ENCODE results near the gene RRP15.
"Not testable (repeated sequence)": the region's sequence is repeated elsewhere in the genome, so short reads cannot be mapped to it uniquely, and the experiment has no call there.

The RRP15 gene

DNA sequence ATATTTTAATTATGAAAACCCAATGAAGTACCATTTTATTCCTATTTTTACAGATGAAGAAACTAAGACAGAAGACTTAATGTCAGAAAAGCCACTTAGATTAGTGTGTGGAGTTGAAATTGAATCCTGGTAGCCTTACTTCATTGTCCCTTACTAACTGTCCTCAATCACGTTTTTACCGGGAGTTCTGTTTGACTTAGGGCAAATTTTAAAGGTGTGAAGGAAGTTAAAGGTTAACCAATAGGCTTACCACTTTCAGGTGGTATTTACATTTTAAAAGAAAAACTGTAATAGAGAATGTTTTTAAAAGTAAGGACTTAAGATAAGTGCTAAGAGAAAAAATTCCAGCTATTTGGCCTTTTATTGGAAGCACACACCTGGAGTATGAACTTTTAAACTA is 12.4 kb downstream of the RRP15 start:
- DNase-seq, result no peak

DNA sequence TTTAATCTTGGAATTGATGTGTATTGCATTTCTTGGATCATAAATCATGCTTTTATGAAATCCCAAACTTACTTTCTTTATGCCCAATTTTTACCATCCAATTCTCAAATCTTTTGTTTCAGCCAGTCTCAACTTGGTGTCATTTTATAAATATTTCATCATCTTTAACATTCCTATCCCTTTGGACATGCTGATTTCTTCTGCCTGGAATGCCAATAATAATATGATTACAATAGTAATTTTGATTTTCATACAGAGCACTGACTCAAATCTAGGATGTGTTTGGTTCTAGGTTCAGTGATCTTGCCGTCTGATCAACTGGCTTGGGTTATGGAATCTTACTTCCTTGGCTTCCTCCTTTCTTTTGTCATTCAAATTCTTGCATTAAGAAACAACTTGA is 12.8 kb downstream of the RRP15 start:
- no peak for DNase-seq

GRCh38 chr1:218298398-218298797 is 13.3 kb downstream of the RRP15 start:
- no peak for DNase-seq

GRCh38 chr1:218299416-218299815 is 14.3 kb downstream of the RRP15 start:
- DNase-seq, result no peak

- no peak for DNase-seq
Measured at GRCh38 chr1:218301217-218301616, 16.1 kb downstream of the RRP15 start.

DNA sequence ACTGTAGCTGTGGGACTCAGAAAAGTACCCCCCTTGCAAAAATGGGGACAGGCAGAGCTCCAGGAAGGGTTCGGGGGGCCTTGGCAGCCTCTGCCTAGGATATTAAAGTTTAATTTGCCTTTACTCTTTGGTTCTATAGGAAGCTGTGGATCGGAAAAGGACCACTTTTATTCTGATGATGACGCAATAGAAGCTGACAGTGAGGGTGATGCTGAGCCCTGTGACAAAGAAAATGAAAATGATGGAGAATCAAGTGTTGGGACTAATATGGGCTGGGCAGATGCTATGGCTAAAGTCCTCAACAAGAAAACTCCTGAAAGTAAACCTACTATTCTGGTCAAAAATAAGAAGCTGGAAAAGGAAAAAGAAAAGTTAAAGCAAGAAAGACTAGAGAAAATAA is 17.1 kb downstream of the RRP15 start:
- no peak for DNase-seq

GRCh38 chr1:218303176-218303879 is 18.2 kb downstream of the RRP15 start:
- DNase-seq, result no peak

DNA sequence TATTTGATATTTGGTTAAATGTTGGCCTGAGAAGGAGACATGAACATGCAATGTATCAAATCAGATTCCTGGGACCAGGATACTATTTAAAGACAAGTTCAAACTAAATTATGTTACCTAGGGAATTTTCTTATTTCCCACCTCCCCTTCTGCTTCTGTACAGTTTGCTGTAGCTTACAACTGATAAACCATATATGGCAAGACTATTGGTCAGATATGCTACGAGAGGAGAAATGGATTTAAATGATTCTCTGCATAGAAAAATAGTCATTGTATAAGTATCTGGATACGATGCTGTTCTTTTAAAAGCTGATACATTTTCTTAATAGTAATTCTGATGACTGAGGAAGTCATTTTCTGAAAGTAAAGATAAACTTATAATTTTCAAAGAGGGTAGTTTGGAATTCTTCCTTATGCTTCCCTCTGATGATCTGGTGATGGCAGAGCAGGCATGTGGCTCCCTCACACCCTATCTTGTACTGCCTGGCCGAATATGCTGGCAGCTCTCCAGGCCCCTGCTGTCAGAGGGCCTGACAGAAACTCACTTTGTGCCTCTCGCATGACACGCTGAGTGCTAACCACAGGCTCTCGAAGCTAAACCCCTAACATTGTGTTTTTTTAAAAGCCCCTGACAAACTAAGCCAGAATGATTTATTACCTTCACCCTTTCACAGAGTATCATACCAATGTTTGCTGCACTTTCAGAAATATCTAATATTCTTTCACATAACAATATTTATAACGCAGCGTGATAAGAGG is 19.4 kb downstream of the RRP15 start:
- DNase-seq, result peak; percentile 73

GRCh38 chr1:218305472-218306064 is 20.5 kb downstream of the RRP15 start:
- no peak for DNase-seq

DNA sequence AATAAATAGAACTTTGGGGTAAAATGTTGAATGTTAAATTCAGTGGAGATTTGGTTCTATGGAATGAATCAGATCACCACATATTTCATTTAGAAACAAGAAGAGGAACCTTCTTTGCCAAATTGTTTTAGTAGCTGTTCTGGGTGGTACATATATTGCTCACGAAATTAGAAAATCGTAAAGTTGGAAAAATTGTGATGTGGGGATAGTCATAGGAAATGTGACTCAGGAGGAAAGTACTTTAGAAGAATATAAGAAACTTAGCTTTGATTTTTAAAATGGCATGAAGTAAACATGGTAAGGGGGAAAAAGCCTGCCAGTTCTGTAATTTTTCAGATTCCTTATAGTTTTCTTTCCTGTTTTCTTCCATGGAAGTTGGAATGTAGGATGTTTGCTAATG is 27.4 kb downstream of the RRP15 start:
- DNase-seq, result no peak

GRCh38 chr1:218314316-218314715 is 29.2 kb downstream of the RRP15 start:
- no peak for DNase-seq

DNA sequence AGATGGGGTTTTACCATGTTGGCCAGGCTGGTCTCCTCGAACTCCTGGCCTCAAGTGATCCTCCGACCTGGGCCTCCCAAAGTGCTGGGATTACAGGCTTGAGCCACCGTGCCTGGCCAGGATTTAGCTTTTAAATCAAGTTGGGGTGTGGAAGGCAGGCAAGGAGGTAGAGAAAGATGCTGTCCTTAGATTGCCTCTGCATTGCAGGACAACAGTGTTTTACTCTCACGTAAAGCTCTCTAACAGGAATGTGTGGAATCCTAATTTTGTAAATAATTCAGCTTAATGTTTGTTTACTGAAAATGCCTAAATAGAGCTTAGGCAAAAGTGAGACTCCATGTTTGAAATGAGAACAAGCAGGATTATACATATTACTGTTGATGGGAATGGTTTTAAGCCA is 30.5 kb downstream of the RRP15 start:
- DNase-seq, result no peak

DNA sequence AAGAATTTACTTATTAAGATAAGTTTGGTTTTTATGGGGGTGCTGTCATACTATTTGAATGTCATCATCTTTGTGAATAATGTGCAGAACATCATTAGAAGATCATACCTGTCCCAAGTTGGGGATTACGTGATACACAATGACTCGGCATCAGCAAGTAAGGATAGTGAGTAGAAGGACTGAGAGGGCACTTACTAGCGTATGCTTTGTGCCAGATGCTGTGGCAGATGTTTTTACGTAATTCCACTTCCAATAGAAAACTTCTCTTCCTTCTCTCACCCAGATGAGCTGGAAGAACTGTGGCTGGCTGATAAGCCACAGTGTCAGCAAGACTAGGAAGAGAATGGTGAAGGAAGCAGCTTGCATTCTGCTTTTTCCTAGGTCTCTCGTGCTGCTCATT is 32.0 kb downstream of the RRP15 start:
- DNase-seq, result no peak

DNA sequence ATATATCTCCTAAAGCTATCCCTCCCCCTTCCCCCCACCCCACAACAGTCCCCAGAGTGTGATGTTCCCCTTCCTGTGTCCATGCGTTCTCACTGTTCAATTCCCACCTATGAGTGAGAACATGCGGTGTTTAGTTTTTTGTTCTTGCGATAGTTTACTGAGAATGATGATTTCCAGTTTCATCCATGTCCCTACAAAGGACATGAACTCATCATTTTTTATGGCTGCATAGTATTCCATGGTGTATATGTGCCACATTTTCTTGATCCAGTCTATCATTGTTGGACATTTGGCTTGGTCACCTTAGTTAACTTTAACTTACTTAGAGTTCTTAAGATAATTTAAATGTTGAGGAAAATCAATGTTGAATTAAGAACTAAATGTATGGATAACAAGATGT is 35.1 kb downstream of the RRP15 start:
- DNase-seq, result not testable (repeated sequence)

DNA sequence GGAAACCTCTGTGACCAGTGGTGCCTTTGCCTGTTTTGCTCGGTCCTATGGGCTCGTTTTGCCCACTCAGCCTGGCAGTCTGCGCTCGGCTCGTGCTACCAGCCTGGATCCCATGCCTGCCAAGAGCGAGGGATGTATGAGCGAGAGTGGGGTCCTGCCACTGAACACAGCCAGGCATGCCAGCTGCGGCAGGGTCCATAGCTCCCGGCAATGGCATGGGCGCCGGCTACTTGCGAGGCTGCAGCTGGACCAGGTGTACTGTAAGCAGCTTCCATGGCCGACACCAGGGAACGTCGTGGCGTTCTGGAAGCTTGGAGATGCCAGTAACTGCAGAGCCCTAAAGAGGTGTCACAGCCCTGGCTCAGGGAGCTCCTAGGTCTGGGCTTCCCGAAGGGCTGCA is 37.7 kb downstream of the RRP15 start:
- no peak for DNase-seq

DNA sequence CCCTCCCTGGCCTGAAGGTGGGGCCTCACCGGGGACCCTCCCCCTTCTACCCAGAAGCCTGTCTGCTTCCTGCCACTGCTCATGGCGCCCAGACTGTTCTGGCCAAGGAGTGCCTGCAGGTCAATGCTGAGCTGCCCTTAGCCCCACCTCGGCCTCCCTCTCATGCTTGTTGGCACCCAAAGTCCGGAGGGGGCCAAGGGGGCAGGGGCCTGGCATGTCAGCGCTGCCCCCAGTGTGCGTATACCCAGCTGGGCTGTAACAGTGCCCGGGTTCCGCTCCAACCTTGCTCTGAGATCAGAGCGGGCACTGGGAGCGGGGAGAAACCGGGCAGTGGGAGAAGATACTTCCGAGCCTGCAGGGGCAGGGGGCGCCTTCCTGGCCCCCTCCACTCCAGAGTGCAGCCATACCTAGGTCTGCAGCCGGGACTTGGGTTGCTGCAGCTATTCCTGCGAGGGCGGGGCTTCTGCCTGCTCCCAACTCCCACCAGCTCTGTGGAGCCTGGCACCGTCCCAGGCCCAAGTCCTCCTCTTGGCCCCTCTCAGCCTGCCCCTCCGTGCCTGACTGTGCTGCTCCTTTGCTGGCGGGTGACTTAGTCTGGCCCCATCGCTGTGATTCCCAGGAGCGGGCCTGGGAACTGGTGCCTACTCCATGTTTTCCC is 38.6 kb downstream of the RRP15 start:
- DNase-seq, result no peak

DNA sequence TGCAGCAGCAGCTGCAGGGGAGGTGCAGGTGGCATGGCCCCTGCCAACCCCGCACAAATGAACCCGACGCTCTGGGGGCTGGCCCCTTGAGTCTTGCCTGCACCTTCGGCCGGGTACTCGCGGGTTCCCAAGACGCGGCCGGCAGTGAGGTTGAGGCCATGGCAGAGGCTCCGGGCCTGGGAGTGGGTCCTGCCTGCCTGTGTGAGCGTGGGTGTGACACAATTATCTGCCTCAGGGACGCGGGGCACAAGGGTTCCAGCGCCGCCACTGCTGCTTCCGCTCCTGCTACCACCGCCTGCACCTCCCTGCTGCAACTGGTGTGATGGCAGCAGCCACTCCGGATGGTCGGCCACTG is 39.1 kb downstream of the RRP15 start:
- no peak for DNase-seq

DNA sequence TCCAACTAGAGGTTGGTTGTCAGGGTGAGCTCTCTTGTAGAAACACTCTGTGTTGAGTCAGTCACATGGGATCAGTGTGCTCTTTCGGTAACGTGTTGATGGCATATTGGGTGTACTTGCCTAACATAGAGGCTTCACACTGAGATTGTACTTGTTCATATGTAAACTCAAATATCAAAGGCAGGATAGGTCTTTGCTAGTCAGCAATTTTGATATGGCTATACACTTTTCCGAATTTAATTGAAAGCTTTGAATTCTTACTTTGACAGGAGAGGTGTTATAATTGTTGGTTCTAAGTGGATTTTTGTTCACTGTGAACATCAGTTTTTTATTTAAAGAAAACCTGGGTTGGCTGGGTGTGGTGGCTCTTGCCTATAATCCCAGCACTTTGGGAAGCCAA is 43.7 kb downstream of the RRP15 start:
- DNase-seq, result no peak

DNA sequence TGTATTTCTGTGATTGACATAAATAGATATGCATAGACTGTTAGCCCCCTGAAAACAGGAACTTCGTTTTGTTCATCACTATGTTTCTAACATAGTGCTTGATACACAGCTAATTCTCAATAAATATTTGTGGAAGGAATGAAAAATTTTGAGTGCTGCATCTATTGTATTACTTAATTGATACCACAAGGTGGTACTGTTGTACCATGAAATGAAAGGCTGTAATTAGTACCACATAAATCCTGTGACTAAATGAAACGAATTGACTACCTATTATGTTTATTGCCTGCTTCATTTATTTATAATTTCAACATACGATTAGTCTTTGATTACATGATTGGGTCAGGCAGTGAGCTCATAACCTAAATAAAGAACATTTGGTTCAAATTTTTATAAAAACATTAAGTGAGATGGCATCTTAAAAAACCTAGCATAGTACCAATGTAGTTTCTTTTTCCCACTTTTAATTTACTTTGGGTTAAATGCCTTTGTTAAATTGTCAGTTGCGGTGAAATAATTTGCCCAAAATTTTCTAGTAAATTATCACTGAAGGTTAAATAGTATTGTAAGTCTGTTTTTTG is 45.0 kb downstream of the RRP15 start:
- DNase-seq, result peak; percentile 19

DNA sequence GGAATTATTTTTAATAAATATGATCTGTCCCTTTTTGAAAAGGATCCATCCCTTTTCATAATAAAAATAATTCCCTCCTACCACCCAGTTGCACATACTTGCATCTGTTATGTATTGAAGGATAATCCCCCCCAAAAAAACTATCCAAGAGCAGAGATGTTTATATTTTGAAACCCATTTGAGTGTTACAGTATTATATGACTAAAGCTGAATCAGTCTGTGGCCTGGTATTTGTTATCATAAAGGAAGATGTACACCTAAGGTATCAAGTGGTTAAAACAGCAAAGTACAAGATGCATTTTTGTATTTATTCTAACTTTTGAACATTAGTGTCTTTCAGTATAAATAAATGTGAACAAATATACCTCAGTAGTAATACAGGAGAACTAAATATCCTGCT is 47.3 kb downstream of the RRP15 start:
- DNase-seq, result no peak

DNA sequence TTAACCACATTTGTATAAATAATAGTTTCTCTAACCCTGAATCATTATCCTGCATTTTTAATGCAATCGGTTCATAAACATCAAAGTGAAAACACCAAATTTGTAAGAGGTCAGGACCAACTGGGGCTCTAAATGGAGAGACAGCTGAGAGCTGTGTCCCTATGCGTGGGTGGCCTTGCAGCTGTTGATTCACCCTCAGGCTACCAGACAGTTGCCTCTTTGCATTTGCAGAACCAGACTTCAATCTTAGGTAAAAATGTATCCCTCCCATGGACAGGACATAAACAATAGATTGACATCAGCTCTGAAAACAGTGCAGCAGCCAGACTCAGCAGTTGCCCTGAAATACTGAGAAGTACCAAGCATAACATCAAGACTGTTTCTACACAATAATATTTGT is 51.2 kb downstream of the RRP15 start:
- no peak for DNase-seq

DNA sequence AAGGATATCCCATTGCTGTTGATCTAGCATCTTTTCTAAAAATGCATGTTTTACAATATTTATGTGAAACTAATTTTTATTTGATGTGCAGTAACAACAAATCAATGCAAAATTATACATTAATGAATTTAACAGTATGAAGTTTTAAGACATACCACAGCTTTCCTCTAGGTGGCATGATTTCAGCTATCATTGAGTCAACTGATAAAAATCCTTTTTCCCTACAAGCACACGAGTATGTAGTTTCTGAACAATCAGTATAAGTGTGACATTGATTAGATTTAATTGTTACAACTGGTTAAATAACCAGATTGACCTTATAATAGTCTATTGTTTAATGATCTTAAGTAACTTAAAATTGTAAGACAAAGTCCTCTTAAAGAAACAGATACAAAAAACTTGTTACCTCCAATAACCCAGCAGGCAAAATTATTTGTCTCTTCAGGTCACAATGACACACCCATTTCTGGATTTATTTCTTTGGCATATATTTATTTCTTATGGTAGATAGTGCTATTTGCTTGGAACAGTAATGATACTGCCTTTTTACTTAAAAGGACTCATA is 54.3 kb downstream of the RRP15 start:
- no peak for DNase-seq

- DNase-seq, result no peak
Measured at GRCh38 chr1:218341325-218341724, 56.2 kb downstream of the RRP15 start.

All from NCI-H1092 (cell line).